Embryonic facial prominence (tissue), 1 donor: ENCODE measurements around the gene ATP5F1D.

ENCODE experiments used
- DNase-seq: peaks from one replicate; pipeline ENCODE4 v3.0.0-alpha.2; 2016; ENCODE audit errors: extremely low spot score

Gene ATP5F1D

GRCh38 chr19:1281569-1282287, 40.2 kb downstream of the ATP5F1D start:
- no peak for DNase-seq

DNA sequence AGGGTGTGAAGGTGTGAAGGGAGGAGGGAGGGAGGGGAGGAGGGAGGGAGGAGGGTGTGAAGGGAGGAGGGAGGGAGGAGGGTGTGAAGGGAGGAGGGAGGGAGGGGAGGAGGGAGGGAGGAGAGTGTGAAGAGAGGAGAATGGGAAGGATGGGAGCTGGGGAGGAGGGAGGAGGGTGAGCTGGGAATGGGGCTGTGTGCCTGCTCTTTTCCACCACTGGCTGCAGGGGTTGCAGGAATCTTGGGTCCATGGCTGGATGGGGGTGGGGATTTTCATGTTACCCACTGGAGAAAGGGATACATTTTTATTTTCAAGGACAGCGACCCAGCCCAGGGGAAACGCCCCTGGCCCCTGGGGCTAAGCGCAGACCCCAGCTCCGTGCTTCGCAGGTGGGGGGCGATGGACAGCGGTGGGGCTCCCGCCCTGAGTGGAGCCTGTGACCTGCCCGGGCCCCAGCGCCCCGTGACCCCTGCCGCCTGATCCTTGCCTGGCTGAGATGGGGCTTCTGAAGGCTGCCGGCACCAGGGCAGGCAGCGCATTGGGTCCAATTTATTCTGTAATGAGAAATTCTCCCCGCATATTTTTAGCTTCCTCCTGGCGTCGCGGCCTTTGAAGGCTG, 41.1 kb downstream of the ATP5F1D start:
- DNase-seq = no peak

DNA sequence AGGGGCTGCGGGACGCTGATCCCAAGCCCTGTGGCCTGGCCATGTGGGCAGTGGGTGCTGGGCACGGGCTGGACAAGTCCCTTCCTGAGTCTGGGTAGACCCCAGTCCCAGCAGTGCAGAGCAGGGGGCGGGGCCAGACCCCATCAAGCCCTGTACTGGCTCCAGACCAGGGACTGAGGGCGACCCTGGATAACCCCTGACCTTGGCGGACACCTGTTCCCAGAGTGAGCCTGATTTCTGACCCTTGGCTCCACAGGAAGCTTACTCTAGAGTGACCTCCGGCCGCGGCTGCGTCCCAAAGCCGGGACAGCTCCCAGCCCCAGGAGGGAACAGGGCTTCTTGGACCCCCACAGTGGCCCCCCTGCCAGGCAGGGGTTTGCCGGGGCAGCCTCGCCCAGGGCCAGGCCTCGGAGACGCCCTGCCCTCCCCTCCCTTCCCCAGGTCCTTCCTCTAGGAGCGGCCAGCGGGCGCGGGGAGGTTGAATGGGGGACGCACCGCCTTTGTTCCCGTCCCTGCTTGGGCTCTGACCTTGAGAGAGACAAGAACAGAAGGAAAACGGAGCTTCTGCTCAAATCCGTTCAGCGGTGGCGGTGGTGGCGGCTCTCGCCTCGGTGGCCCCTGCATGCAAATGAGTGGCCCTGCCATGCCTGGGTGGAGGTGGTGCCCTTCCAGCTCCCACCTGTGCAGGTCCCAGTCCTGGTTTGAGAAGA, 41.8 kb downstream of the ATP5F1D start:
- DNase-seq = no peak

- DNase-seq = no peak
These were observed 42.4 kb downstream of the ATP5F1D start for GRCh38 chr19:1283917-1284292.

- DNase-seq = no peak
These were observed 42.9 kb downstream of the ATP5F1D start for GRCh38 chr19:1284293-1284978.

- DNase-seq = no peak
These were observed 43.6 kb downstream of the ATP5F1D start for GRCh38 chr19:1284979-1285736.

GRCh38 chr19:1285737-1286360, 44.3 kb downstream of the ATP5F1D start, which contains the start of gene EFNA2:
Gene EFNA2 (plus strand): TSS chr19:1285873. CDS start chr19:1286169, 296 bp downstream.
- DNase-seq = no peak

DNA sequence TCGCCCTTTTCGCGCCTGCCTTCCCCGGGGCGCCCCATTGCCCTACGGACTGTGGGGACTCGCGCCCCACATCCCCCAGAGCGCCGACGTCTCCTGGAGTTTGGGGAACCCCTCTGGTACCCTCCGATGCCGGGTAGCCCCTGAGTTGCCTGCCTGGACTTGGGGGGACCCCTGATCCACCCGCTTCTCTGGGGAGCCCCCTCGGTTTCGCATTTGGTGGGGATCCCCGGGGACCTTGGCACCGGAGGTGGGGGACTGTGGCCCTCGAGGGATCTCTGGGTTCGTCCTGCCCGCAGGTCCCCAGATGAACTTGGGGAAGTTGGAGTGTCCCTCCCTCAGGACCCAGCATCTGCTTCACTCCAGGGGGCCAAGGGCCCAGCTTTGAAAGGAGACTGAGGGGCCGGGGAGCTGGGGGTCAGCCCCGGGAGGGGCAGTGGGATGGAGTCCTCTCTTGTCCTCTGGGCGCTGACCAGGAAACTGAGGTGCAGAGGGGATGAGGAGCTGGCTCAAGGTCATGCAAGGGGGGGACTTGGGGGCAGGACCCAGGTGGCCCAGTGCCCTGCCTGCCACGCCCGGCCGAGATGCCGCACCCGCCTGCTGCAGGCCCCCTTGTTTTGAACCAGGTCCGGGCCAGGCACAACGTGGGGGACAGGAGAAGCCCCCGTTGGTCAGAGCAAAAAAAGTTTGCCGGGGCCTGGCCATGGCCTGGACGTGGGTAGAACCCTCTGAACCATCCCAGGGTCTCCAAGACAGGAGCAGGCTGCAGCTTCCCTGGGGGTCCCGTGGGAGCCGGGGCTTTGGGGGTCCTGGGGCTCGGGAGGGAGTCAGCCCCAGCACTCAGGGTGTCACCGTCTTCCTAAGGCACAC, 45.2 kb downstream of the ATP5F1D start:
- no peak for DNase-seq

DNA sequence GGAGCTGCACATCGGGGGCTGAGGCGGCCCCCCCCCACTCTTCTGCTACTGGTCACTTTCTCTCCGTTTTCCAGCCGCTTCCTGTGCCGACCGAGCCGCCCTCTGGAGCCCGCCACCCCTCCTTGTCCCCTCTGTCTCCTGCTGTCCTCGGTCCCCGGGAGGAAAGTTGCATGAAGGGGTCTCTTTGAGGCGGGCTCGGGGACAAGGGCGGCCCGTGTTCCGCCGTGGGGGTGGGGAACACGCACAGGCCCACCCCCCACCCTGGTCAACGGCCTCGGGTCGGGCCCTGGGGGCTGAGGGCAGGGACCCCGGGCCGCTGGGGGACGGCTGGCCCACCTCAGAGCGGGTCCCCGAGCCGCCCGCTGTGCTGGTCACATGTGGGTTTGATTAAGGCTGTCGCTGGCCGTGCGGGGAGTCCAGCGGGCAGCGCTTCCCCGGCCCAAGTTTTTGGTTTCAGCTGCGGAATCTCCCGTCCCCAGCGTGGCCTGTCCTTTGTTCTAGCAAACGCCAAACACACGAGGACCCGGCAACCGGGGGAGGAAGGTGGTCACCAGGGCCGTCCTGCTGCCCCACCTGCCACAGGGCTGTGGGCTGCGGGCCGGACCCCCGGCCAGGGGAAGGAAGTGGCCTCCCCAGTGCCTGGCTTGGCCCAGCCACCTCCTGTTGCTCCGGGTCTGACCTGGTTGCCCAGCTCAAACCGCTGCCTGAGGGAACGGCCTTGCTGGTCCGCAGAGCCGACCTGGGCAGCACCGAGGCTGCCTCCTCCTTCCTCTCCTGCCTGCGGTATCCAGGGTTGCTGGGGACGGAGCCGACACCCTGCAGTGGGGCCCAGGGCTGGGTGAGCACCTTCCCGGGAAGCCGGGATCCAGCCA, 46.0 kb downstream of the ATP5F1D start:
- no peak for DNase-seq

GRCh38 chr19:1288226-1288612, 46.7 kb downstream of the ATP5F1D start:
- no peak for DNase-seq

DNA sequence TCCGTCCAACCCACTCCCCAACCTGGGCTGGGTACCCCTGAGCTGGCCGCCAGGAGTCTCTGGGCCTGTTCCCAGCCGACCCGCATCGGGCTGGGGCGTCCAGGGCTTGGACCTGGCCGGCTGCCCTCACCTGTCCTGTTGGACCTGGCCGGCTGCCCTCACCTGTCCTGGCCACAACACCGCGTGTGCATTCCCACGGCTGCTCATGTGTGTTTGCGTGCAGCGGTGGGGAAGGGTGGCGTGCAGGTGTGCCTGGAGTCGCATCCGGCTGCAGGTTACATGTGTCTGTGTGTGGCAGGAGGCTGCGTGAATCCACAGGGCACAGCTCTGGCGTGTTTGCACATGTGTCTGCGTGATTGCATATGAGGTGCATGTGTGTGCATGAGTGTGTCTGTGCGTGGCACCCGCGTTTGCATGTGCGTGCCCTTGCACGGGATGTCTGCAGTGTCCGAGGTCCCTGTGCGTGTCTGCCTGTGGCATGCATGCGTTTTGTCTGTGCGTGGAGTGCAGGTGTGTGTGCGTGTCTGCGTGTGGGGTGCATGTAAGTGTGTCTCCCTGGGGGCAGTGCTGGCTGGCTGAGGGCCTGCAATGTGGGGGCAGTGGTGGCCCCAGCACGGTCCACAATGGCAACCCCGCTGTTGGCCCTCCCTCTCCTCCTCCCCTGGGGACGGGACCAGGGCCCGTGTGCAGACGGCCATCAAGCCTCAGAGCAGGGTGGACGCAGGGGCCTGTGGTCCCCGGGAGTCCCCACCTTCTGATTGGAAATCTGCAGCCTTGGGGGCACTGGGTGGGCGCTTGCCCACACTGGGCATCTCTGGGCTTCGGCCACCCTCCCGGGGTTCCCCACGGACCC, 47.5 kb downstream of the ATP5F1D start:
- DNase-seq = no peak

DNA sequence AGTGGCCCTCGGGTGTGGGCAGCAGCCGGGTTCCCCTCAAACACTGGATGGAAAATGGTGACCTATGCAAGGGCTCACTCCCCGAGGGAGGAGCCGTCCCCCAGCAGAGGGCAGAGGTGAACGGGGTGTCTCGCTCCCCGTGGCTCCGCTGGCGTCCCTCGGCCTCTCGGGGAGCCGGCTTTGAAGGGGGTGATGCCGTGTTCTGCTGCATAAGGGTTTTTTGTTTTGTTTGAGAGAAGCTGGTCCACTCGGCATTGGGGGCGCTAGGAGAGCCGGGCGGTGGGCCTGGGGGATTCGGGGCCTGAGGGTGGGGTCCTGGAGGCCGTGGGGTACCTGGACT, 48.1 kb downstream of the ATP5F1D start:
- DNase-seq = no peak

- no peak for DNase-seq
These were observed 48.7 kb downstream of the ATP5F1D start for GRCh38 chr19:1290196-1290702.

GRCh38 chr19:1290703-1291651, 49.4 kb downstream of the ATP5F1D start:
- no peak for DNase-seq

- DNase-seq = no peak
These were observed 50.3 kb downstream of the ATP5F1D start for GRCh38 chr19:1291761-1292418.

GRCh38 chr19:1292419-1293151, 51.0 kb downstream of the ATP5F1D start:
- no peak for DNase-seq
